ENCODE measurements around the gene KIDINS220. TPM values are rescaled to one million over a fixed set of nuclear protein-coding genes. Genes with fewer than 3 reads are reported as not detected.

Gene KIDINS220
- total and polyA plus RNA-seq, 2 of the 13 experiments (the other 11 are each of a cell fraction or from before 2014, with no cell fraction given) = 25.2 to 32.3 TPM

DNA sequence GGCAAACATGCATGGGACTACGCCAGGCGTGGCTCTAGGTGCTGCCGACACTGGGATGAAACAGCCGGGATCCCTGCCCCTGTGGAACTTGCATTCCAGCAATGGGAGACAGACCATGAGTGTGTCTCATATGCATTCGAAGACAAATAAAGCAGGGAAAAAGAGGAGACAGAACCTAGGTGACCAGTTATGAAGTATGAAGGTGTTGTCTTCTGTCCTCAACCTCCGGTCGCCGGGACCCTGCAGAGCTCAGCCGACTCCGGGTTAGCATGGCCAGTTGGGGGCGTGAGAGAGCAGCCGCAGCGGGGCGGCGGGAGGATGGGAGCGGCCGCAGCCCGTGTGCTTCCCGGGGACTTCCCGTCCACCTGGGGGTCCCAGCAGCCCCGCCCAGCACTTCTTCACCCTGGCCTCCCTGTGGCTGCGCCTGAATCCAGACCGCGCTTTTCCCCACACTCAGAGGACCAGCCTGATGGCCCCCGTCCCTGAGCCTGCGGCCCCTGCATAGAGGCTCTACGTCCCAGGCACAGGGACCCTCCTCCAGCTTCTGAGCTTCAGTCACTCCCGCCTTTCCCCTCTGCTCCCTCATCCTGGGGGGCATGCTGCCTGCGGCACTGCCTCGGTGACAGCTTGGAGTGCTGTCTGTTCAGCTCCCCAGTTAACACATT lies 144.1 kb downstream of the KIDINS220 start (continued):
- 0 out of 2 replicates have a peak, but pooled peaks have one; percentile 65 for TF ChIP-seq ZFP36L2 (CRISPR knock-in tag; IDR thresholded peaks at IDR 0.05)
- TF ChIP-seq, protein P1, sequence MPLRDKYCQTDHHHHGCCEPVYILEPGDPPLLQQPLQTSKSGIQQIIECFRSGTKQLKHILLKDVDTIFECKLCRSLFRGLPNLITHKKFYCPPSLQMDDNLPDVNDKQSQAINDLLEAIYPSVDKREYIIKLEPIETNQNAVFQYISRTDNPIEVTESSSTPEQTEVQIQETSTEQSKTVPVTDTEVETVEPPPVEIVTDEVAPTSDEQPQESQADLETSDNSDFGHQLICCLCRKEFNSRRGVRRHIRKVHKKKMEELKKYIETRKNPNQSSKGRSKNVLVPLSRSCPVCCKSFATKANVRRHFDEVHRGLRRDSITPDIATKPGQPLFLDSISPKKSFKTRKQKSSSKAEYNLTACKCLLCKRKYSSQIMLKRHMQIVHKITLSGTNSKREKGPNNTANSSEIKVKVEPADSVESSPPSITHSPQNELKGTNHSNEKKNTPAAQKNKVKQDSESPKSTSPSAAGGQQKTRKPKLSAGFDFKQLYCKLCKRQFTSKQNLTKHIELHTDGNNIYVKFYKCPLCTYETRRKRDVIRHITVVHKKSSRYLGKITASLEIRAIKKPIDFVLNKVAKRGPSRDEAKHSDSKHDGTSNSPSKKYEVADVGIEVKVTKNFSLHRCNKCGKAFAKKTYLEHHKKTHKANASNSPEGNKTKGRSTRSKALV (CRISPR knock-in tag; IDR thresholded peaks at IDR 0.05) = no peak
- TF ChIP-seq, protein P2, sequence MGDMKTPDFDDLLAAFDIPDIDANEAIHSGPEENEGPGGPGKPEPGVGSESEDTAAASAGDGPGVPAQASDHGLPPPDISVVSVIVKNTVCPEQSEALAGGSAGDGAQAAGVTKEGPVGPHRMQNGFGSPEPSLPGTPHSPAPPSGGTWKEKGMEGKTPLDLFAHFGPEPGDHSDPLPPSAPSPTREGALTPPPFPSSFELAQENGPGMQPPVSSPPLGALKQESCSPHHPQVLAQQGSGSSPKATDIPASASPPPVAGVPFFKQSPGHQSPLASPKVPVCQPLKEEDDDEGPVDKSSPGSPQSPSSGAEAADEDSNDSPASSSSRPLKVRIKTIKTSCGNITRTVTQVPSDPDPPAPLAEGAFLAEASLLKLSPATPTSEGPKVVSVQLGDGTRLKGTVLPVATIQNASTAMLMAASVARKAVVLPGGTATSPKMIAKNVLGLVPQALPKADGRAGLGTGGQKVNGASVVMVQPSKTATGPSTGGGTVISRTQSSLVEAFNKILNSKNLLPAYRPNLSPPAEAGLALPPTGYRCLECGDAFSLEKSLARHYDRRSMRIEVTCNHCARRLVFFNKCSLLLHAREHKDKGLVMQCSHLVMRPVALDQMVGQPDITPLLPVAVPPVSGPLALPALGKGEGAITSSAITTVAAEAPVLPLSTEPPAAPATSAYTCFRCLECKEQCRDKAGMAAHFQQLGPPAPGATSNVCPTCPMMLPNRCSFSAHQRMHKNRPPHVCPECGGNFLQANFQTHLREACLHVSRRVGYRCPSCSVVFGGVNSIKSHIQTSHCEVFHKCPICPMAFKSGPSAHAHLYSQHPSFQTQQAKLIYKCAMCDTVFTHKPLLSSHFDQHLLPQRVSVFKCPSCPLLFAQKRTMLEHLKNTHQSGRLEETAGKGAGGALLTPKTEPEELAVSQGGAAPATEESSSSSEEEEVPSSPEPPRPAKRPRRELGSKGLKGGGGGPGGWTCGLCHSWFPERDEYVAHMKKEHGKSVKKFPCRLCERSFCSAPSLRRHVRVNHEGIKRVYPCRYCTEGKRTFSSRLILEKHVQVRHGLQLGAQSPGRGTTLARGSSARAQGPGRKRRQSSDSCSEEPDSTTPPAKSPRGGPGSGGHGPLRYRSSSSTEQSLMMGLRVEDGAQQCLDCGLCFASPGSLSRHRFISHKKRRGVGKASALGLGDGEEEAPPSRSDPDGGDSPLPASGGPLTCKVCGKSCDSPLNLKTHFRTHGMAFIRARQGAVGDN (CRISPR knock-in tag; IDR thresholded peaks at IDR 0.05) = peak; percentile 63
- TF ChIP-seq, protein P3, sequence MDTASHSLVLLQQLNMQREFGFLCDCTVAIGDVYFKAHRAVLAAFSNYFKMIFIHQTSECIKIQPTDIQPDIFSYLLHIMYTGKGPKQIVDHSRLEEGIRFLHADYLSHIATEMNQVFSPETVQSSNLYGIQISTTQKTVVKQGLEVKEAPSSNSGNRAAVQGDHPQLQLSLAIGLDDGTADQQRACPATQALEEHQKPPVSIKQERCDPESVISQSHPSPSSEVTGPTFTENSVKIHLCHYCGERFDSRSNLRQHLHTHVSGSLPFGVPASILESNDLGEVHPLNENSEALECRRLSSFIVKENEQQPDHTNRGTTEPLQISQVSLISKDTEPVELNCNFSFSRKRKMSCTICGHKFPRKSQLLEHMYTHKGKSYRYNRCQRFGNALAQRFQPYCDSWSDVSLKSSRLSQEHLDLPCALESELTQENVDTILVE (CRISPR knock-in tag; IDR thresholded peaks at IDR 0.05) = 0 out of 2 replicates have a peak, but pooled peaks have one; percentile 33
- TF ChIP-seq, protein P4, sequence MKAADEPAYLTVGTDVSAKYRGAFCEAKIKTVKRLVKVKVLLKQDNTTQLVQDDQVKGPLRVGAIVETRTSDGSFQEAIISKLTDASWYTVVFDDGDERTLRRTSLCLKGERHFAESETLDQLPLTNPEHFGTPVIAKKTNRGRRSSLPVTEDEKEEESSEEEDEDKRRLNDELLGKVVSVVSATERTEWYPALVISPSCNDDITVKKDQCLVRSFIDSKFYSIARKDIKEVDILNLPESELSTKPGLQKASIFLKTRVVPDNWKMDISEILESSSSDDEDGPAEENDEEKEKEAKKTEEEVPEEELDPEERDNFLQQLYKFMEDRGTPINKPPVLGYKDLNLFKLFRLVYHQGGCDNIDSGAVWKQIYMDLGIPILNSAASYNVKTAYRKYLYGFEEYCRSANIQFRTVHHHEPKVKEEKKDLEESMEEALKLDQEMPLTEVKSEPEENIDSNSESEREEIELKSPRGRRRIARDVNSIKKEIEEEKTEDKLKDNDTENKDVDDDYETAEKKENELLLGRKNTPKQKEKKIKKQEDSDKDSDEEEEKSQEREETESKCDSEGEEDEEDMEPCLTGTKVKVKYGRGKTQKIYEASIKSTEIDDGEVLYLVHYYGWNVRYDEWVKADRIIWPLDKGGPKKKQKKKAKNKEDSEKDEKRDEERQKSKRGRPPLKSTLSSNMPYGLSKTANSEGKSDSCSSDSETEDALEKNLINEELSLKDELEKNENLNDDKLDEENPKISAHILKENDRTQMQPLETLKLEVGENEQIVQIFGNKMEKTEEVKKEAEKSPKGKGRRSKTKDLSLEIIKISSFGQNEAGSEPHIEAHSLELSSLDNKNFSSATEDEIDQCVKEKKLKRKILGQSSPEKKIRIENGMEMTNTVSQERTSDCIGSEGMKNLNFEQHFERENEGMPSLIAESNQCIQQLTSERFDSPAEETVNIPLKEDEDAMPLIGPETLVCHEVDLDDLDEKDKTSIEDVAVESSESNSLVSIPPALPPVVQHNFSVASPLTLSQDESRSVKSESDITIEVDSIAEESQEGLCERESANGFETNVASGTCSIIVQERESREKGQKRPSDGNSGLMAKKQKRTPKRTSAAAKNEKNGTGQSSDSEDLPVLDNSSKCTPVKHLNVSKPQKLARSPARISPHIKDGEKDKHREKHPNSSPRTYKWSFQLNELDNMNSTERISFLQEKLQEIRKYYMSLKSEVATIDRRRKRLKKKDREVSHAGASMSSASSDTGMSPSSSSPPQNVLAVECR (CRISPR knock-in tag; IDR thresholded peaks at IDR 0.05; ENCODE audit: borderline replicate concordance) = peak; percentile 38; the same call in 1 of the 2 replicates
- TF ChIP-seq ZMYM4 (CRISPR knock-in tag; IDR thresholded peaks at IDR 0.05) = 0 out of 2 replicates have a peak, but pooled peaks have one; percentile 45
- 0 out of 2 replicates have a peak, but pooled peaks have one; percentile 40 for TF ChIP-seq GATAD2A (CRISPR knock-in tag; IDR thresholded peaks at IDR 0.05)
- TF ChIP-seq STAT5B (CRISPR knock-in tag; IDR thresholded peaks at IDR 0.05) = 0 out of 2 replicates have a peak, but pooled peaks have one; percentile 35
- TF ChIP-seq, protein P5, sequence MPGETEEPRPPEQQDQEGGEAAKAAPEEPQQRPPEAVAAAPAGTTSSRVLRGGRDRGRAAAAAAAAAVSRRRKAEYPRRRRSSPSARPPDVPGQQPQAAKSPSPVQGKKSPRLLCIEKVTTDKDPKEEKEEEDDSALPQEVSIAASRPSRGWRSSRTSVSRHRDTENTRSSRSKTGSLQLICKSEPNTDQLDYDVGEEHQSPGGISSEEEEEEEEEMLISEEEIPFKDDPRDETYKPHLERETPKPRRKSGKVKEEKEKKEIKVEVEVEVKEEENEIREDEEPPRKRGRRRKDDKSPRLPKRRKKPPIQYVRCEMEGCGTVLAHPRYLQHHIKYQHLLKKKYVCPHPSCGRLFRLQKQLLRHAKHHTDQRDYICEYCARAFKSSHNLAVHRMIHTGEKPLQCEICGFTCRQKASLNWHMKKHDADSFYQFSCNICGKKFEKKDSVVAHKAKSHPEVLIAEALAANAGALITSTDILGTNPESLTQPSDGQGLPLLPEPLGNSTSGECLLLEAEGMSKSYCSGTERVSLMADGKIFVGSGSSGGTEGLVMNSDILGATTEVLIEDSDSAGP (CRISPR knock-in tag; IDR thresholded peaks at IDR 0.05; ENCODE audit: borderline replicate concordance) = peak; percentile 81
- TF ChIP-seq TBX2 (CRISPR knock-in tag; IDR thresholded peaks at IDR 0.05; ENCODE audit: borderline replicate concordance) = 0 out of 2 replicates have a peak, but pooled peaks have one; percentile 23
- TF ChIP-seq, protein P6, sequence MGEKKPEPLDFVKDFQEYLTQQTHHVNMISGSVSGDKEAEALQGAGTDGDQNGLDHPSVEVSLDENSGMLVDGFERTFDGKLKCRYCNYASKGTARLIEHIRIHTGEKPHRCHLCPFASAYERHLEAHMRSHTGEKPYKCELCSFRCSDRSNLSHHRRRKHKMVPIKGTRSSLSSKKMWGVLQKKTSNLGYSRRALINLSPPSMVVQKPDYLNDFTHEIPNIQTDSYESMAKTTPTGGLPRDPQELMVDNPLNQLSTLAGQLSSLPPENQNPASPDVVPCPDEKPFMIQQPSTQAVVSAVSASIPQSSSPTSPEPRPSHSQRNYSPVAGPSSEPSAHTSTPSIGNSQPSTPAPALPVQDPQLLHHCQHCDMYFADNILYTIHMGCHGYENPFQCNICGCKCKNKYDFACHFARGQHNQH (CRISPR knock-in tag; IDR thresholded peaks at IDR 0.05) = peak; percentile 45; the same call in 1 of the 2 replicates
- TF ChIP-seq DNMT1 (CRISPR knock-in tag; IDR thresholded peaks at IDR 0.05) = 0 out of 2 replicates have a peak, but pooled peaks have one; percentile 79
- TF ChIP-seq IRF2 (CRISPR knock-in tag; IDR thresholded peaks at IDR 0.05) = 0 out of 2 replicates have a peak, but pooled peaks have one; percentile 18

Data from HepG2 (cell line).